EL (cell line): Measurements from ENCODE around the gene VAMP5.
"Not testable (repeated sequence)": the region's sequence is repeated elsewhere in the genome, so short reads cannot be mapped to it uniquely, and the experiment has no call there.

ENCODE experiments used
- DNase-seq: peaks from one replicate; pipeline ENCODE4 v3.0.0-alpha.2; 2016

The VAMP5 gene

DNA sequence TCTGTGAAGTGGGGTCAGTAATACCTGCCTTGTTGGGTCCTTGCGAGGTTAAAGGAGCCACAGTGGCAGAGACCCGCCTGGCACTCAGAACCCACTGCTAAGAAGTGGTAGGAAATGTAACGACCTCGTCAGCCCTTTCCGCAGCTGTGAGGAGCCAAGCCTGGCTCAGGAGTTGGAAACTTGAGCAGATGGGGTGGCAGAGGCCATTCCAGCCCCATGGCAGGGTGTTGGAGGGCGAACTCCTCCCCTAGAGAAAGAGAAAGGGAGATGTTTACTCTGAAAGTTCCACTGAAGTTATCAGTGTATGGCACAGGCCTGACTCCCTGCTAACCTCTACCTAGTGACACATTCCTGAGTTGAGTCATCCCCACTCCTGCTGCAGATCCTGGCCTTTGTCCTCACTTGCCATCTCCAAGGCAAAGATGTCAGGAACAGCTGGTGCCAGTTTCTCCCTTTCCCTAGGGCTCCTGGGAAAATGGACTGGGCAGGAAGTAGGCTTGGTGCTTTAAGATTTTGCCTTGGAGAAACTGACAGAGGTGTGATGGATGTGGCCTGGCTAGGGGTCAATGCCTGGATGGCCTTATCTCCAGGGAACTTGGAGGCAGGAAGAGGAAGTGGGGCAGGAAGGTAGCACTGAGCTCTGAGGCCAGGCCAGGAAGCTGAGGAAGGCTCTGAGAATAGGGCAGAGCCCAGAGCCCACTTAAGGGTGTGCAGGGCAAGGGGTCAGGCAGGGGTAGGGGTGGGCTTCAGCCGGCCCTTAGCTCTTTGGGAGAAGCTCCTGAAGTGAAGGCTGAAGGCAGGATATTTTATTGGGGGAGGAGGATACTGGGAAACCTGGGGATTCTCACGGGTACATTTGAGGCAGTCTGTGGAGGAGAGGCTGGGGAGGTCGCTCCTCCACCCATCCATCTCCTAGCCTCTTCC lies 888 bp downstream of the VAMP5 start:
- peak; percentile 82 for DNase-seq

DNA sequence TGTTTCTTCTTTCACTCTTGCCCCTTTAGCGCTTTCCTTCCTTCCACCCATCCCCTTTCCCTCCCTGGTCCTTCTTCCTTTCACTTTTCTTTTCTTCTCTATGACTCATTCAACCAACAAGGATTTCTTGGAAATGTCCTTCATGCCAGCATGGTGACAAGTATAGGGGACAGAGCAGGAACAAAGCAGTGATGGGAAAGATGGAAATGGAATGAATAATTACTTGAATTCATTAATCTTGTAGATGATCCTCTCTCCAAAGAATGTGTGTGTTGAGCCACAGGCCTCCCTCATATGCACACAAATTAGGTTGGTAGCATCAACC lies 1.5 kb downstream of the VAMP5 start:
- DNase-seq = peak; percentile 69

DNA sequence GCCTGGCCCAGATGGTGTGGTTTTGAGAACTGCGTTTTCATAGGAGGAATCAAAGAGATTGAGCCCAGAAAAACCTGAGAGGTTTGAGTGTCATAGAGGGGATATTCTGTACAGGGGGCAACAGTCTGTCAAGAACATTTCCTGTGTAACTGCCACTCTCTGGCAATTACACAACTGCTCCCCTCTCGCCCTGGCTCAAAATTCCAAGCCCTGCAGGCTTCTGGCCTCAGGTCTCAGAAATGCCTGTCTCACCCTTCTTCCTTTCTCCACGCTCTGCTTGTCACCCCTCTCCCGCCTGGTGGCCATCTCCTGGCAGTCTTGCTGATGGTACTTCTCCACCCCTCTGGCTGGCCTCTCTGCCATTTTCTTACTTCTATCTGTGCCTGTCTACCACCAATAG lies 4.0 kb downstream of the VAMP5 start:
- DNase-seq = no peak

DNA sequence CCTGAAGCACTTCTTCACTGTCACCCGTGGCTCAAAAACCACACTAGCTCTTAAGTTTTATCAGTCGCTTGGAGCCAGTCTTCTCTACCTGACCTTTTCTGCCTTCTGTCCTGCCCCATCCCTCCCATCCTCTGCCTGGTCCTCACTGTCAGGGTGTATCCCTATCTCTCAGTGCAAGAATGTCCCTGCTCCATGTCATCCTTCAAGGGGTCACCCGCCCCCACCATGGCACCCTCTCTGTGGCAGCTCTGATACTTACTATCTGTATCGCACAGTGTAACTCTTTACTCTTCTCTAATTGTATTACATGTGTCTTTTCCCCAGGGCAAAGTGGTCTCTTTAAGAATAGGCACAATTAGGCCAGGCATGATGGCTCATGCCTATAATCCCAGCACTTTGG lies 4.4 kb downstream of the VAMP5 start:
- no peak for DNase-seq

DNA sequence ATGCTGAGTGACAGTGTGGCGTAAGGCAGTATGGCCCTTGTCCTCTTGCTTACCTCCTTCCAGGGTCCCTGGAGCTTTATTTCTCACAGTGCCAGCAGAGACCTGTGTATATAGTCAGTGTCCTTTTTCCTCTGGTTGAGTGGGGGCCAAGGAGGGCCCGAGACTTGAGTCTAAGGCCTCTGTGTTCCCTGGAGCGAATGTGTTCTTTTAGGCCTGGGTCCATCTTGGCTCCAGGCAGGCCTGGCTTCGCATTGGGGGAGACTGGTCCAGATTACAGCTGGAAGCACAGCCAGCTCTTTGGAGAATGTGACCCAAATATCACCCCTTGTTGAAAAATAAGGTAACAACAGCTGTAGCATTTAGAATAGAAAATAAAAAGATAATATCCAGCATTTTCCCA lies 5.0 kb downstream of the VAMP5 start:
- DNase-seq = no peak

DNA sequence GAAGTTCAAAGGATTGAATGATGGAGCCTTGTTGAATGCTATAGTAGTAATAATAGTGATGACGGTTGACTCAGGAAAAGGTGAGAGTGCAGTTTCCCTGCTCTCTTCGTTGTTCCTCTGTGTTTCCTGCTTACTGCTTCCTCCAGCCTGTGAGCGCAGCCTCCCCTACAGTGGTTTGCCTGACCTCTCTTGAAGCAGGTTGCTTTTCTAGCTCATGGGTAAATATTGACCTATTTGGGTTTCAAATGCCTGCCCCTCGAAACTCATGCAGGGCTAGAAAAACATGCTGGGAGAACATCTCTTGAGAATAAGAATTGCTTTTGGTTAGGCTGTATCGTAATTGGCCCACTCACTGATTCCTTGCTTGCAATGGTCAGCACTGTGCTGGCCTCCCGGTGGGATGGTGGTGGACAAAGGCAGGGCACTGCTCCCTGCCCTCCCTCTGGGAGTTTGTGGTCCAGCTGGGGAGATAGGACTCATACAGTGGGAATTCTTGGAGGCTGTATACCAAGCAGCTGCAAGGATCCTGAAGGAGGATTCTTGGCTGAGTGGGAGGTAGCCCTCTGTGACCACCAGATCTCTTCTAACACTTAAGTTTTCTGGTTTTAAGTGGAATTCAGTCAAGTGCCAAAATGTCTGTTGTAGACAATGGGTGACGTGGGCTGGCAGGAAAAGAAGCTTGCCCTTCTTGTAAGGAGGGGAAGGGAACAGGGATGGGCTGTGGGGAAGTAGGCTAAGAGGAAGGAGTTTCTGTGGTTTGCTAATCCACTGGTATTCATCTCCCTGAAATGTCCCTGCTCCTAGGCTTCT lies 6.0 kb downstream of the VAMP5 start:
- DNase-seq = peak; percentile 85

DNA sequence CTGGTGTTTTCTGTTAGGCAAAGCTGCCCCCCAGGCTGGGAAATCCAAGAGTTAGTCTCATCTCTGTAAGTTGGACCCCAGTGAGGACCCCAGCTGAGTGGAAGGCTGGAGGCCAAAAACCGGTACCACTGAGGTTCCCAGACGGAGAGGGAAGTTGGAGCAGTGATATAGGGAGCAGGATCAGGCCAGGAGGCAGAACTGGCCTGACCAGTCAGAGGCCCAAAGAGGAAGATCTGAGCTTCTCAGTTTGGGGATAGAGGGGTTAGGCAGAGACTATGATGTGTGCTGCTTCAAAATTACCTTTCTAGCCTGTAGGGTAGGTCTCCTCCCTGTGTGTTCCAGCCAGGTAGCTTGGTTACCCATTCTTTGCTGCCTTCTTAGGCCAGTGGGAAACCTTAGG lies 6.7 kb downstream of the VAMP5 start:
- no peak for DNase-seq

DNA sequence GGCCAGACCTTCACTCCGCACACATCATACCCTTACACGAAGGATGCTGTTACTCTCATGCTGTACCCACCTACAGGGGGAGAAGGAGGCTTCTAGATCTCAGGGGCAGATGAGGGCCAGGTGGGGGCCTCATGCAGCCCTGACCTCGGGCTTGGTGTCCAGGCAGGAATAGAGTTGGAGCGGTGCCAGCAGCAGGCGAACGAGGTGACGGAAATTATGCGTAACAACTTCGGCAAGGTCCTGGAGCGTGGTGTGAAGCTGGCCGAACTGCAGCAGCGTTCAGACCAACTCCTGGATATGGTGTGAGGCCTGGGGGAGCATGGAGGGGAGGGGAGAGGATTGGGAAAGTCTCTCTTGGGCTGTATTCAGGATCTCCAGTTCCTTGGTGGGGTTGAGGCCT lies 7.3 kb downstream of the VAMP5 start:
- DNase-seq = no peak

DNA sequence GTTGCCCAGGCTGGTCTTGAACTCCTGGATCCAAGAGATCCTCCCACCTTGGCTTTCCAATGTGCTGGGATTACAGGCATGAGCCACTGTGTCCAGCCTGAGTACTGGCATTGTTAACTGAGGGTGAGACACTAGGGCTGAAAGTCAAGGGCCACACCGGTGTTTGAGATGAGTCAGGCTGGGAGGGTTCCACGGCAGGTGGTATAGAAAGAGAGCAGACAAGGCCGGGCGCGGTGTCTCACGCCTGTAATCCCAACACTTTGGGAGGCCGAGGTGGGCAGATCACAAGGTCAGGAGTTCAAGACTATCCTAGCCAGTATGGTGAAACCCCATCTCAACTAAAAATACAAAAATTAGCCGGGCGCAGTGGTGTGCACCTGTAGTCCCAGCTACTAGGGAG lies 8.1 kb downstream of the VAMP5 start:
- not testable (repeated sequence) for DNase-seq

DNA sequence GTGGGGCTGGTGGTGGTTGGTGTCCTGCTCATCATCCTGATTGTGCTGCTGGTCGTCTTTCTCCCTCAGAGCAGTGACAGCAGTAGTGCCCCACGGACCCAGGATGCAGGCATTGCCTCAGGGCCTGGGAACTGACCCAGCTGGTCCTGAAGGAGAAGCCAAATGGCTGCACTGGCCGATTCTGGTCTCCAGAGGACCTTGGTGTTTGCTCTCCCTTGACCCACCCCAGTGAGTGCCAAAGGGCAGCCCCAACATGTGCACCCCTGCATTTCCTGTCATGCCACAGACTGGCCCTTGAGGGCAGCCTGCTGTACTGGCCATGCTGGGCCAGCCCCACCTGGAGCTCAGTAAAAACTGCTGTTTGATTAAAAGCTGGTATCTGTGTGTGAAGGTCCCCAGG lies 8.8 kb downstream of the VAMP5 start:
- DNase-seq = no peak

DNA sequence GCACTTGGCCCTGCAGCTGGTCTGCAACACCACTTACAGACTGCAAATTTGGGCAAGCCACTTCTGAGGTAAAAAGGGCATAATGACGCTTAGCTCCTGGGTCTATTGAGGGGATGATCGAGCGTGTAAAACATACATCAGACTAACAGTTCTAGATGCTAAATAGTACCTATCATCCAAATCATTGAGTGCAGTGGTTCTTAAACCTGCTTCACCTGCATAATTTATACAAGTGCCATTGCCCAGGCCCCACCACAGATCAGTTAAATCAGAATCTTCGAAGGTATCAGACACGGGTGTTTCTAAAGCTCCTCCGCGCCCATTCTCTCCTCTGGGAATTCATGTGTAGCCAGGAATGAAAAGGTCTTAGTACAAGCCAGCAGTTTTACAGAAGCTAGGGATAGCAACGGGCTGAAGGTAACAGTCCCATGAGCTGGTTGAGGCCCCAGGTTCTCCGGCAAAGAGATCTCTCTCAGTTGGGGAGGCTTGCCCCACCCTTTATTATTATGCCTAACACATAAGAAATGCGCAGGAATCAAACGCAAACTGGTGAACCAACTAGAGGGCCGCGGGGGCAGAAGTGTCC lies 10.6 kb downstream of the VAMP5 start:
- no peak for DNase-seq

DNA sequence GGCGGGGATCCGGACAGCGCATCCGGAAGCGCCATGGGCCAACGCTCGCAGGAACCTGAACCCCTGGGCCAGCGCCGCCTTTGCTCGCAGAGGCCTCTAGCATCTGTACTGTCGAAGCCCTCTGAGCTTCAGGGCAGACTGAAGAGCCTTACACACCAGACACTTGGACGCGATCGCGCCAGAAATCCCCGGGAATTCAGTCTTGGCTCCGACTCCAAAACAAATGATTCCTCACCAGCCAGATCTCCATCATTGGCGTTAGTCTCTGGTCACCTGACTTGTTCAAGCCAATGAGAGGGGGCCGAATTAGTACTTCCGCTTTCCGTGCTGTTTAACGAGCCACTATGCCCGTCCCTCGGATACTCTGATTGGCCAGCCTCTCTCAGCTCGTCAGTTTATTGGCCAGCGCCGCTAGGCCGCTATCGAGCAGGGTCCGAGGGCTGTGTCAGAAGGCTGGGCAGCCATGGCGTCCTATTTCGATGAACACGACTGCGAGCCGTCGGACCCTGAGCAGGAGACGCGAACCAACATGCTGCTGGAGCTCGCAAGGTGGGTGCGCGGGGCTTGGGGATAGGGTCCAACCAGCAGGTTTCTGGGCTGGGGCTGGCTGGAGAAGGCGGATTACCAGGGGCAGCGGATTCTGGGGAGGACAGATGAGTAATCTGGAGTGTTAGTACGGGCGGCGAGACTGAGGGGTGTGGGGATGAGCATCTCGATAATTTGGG lies 11.2 kb downstream of the VAMP5 start, which contains the start of gene RNF181:
RNF181 (plus strand) TSS at position 445 of the 725 bp plus-strand sequence; CDS start at position 464, 19 bp downstream.
- DNase-seq = peak; percentile 99

DNA sequence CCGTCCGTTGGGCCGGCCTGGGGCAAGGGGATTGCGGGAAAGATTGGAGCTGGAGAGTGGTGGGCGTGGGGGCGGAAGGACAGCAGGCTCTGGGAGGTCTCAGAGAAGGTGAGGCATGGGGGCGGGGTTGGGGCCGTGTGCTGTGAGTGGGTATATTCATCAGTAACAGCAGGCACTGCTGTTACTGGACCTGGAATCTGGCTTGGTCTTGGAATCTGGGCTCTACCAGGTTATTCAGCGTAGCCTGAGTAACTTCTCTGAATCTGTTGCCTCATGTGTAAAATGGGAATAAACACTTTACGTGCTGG lies 11.7 kb downstream of the VAMP5 start:
- DNase-seq = no peak

DNA sequence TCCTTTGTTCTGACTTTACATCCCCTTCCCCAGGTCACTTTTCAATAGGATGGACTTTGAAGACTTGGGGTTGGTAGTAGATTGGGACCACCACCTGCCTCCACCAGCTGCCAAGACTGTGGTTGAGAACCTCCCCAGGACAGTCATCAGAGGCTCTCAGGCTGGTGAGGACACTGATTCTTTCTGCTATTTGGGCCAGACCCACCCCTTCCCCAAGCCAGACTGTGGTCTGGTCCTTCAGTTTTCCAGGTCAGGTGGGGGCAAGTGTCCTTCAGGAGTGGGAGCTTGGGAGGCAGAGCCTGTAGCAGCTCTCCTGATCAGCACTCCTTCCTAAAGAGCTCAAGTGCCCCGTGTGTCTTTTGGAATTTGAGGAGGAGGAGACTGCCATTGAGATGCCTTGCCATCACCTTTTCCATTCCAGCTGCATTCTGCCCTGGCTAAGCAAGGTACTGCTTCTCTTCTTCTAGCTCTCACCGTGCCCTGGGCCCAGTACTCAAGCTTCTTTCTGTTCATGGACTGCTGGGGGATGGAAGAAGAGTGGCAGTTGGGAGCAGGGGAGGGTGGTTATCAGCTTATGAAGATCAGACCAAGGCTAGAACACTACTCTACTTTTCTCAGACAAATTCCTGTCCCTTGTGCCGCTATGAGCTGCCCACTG lies 12.4 kb downstream of the VAMP5 start:
- no peak for DNase-seq

DNA sequence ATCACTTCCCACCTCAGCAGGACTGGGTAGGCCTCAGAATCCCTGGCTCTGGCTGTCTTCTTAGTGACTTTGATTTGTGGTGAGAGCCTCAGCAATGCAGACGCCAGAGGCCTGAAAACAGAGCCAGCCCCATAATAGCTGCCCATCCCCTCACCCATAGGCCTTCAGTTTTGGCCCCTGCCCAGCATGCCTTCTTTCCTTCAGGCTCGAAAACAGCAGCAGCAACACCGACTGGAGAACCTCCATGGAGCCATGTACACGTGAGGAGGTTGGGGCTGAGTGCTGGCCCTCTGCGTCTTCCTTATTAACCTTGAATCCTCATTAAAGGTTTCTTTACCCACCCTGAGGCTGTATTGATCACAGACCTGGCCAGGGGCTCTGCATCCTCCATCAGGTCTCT lies 13.0 kb downstream of the VAMP5 start:
- DNase-seq = no peak

DNA sequence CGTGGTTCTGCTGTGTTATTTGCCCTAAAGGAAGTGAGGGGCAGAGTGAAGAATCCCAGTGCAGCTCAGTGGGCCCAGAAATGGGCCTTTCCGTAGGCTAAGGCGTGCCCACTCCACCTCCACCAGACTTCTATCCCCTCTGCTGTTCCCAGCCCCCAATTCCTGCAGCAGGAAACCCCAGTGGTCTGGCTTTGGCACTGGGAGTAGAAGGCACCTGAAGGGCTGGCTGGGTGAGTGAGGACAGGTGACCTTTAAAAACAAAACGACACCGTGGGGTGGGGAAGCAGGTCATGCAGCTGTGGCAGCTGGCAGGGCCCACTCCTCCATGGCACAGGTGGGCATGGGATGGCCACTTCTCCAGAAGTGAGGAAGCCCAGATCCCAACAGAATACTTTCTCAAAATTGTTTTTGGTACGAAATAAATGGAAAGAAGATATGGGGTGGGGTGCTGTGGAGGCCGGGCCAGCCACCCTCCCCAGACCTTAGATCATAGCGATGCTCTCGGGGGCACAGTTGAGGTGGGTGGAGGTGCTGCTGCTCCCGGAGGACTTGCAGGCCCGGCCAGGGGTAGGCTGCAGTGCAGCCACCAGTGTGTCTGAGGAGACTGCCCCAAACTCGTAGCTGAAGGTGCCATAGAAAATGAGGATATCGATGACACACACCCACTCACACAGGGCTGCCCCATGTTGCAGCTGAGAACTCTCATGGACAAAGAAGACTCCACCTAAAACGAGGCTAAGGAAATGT lies 14.5 kb downstream of the VAMP5 start:
- DNase-seq = no peak

DNA sequence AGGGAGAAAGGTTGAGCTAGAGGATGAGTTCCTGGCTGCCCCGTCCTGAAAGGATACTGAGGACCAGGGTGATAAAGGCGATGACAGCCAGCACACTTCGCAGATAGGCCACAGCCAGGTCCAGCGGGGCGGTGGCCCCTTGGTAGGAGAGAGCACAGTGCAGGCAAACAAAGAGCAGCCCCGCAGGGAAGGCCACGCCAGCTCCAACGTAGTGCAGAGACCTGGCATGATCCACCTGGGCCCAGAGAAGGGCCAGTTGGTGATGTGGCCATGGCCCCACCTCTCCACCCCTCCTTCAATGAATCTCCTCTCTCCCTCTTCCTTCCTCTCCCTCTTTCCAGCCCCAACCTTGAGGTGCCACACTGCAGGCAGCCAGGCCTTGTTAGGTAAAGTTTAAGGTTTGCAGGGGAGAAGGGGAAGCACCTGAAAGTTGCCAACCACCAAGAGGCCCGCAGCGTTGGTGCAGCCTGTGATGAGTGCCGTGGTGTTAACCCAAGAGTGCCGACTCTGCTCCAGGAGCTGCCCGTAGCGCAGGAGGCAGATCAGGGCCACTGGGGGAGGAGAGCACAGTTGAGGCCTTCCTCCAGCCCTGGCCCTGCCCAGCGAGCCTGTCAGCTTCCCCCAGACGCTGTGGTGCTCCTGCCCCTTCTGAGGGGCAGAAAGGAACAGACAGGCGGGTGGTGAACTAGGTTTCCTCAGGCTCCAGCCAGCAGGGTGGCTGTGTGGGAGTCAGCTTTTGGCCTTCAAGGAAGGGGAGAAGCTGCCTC lies 15.4 kb downstream of the VAMP5 start:
- DNase-seq = no peak

DNA sequence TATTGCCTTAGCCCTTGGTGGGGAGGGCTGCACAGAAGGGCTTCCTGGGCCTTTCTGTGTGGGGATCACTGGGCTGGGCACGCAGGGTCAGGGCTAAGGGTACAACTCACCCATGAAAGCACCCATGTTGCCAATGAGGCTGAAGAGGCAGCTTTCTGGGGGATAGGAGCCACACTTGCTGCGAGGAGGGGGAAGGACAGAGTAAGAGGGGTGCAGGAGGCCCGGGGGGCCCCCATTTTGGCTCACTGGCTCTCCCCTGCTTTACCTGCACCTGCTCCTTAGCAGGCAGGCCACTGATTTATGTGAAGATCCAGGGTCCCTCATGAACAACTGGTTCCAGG lies 16.0 kb downstream of the VAMP5 start:
- DNase-seq = no peak

DNA sequence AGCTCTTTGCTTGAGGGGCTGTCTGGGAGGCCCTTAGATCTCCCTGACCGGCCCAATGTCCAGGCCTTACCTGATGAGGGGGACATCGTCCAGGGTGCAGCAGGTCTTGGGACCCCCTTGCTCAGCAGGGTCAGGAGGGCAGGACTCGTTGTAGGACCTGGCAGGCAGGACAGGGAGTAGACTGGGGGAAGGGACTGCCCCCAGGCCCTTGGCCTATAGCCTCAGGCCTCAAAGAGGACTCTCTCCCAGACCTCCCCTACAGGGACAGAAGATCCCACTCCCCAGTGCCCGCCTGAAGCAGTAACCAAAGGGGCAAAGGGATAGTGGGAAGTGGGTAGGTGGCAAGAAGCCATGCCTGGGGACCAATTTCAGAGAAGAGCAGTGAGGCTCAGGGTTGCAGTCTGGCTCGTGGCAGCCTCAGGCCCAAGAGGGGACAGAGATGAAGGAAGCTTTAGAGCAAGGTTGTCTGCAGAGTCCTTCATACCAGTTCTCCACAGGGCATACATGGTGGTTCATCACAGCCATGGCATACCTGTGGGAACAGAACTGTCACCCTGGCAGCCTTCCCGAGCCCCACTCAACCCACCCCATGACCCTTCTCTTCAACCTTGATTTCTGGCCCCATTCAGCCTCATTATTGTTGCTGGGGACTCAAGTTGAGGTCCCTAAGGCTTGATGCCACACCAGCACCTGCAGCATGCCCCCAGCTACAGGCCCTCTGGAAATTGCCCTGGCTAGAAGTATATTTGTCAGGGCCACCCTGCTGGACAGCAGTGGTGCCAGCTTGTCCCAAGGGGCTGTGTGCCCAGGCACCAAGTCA lies 16.9 kb downstream of the VAMP5 start:
- DNase-seq = no peak

DNA sequence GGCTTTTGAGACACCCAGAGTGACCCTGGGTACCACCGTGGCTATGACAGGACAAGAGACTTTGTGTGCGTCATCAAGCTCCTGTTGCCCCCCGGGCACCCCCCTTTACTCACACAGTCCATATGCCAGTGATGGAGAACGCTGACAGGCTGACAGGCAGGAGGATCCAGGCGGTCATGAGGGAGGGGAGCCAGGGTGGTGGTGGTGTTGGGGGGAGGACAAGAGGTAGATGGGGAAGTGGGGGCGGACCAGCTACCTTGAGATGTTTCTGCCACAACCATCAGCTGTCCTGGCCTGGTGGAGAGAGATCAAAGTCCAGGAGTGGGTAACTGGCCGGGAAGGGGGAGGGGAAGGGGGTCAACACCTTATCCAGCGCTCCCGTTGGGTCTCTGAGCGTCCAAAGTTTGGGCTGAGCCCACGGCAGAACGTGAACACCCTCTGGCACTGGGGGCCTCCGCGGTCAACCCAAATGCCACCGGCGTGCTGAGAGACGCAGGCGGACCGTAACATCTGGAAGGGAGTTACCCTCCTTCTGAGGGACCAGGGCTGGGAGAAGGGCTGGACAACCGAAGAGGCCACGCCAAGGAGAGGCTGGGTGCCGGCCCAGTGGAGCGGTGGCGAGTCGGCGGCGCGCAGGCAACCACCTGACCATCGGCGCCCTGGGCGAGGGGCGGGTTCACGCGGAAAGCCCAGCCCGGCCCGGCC lies 17.7 kb downstream of the VAMP5 start:
- DNase-seq = peak; percentile 51
